MM.1S (cell line): ENCODE data around the gene RNF224.
A peak's percentile ranks its signal among the peaks of the same experiment; 100 is the strongest.

Experiments used
- DNase-seq: peaks from one replicate; pipeline ENCODE4 v3.0.0-alpha.2; 2015
- H2AFZ ChIP-seq: fragments of 300-600 bp; sonication (generic); 2 replicates; pipeline ENCODE4 v1.6.0; 2016; ENCODE audit warnings: antibody characterized with exemption, low read length
- H3F3A ChIP-seq: fragments of 300-600 bp; sonication (generic); 2 replicates; pipeline ENCODE4 v1.6.1; 2016; ENCODE audit warnings: mild to moderate bottlenecking, antibody characterized with exemption, low read length, moderate library complexity, mixed read lengths; ENCODE audit not compliant: insufficient read depth
- H3K27ac ChIP-seq: fragments of 300-600 bp; sonication (generic); 2 replicates; pipeline ENCODE4 v1.5.1; 2016; ENCODE audit warnings: mild to moderate bottlenecking, low read length
- H3K27me3 ChIP-seq: fragments of 300-600 bp; sonication (generic); replicated peaks from 2 replicates; pipeline ENCODE4 v1.6.0; 2016; ENCODE audit warnings: low read length; ENCODE audit not compliant: insufficient read depth
- H3K36me3 ChIP-seq: fragments of 300-600 bp; sonication (generic); replicated peaks from 2 replicates; pipeline ENCODE4 v1.6.1; 2016; ENCODE audit warnings: mild to moderate bottlenecking, low read length, mixed read lengths; ENCODE audit not compliant: insufficient read depth
- H3K4me1 ChIP-seq: fragments of 300-600 bp; sonication (generic); 2 replicates; pipeline ENCODE4 v1.6.1; 2016; ENCODE audit warnings: low read length, mixed read lengths
- H3K4me2 ChIP-seq: fragments of 300-600 bp; sonication (generic); 2 replicates; pipeline ENCODE4 v1.6.0; 2016; ENCODE audit warnings: low read depth, low read length
- H3K4me3 ChIP-seq: fragments of 300-600 bp; sonication (generic); 2 replicates; pipeline ENCODE4 v1.5.1; 2016; ENCODE audit warnings: low read length, mixed read lengths
- H3K79me2 ChIP-seq: fragments of 300-600 bp; sonication (generic); 2 replicates; pipeline ENCODE4 v1.6.1; 2016; ENCODE audit warnings: mixed run types, low read length, mixed read lengths
- H3K9ac ChIP-seq: fragments of 300-600 bp; sonication (generic); 2 replicates; pipeline ENCODE4 v1.6.1; 2016; ENCODE audit warnings: low read length, mixed read lengths
- H3K9me2 ChIP-seq: fragments of 300-600 bp; sonication (generic); replicated peaks from 2 replicates; pipeline ENCODE4 v1.6.1; 2016; ENCODE audit warnings: mild to moderate bottlenecking, low read length, mixed read lengths; ENCODE audit not compliant: insufficient read depth
- H3K9me3 ChIP-seq: fragments of 300-600 bp; sonication (generic); replicated peaks from 2 replicates; pipeline ENCODE4 v1.6.1; 2016; ENCODE audit warnings: mild to moderate bottlenecking, low read length, mixed read lengths; ENCODE audit not compliant: insufficient read depth
- H4K20me1 ChIP-seq: fragments of 300-600 bp; sonication (generic); 2 replicates; pipeline ENCODE4 v1.6.1; 2016; ENCODE audit warnings: mild to moderate bottlenecking, low read length, moderate library complexity, mixed read lengths; ENCODE audit not compliant: insufficient read depth
- CTCF ChIP-seq: fragments of 300-600 bp; sonication (generic); IDR thresholded peaks from 2 replicates; pipeline ENCODE4 v1.5.1; 2016; ENCODE audit warnings: antibody characterized with exemption, low read length, mixed read lengths
- EZH2 ChIP-seq: fragments of 300-600 bp; sonication (generic); optimal IDR thresholded peaks from 2 replicates; pipeline ENCODE3; 2017; ENCODE audit warnings: low read depth, mild to moderate bottlenecking, antibody characterized with exemption, low read length, mixed read lengths
- EZH2phosphoT487 ChIP-seq: fragments of 300-600 bp; sonication (generic); IDR thresholded peaks from 2 replicates; pipeline ENCODE4 v1.6.1; 2018; ENCODE audit warnings: antibody characterized with exemption, low read length

Gene RNF224

GRCh38 chr9:137222190-137223077 is 4.9 kb upstream of the RNF224 start, which contains the start of gene RNF208:
TSS of gene RNF208 (minus strand) at chr9:137222240. CDS start at chr9:137221212, 1,028 bp downstream.
- H3K27ac ChIP-seq, result peak within 1 kb of the TSS; percentile 32; the same call in 1 of the 2 replicates
- DNase-seq, result no peak
- H3K27me3 ChIP-seq, result no peaks in the 10 kb centered on the region; the same call in 1 of the 2 replicates
- H3K79me2 ChIP-seq, result no peaks in the 10 kb centered on the region
- TF ChIP-seq EZH2 (no peak), EZH2phosphoT487 (no peak), CTCF (no peak)
- H3K9ac ChIP-seq, result peak within 1 kb of the TSS; percentile 59; the same call in 1 of the 2 replicates
- H3K4me2 ChIP-seq, result peak within 1 kb of the TSS; percentile 97
- no peaks in the 10 kb centered on the region; the same call in 1 of the 2 replicates for H3F3A ChIP-seq
- H3K4me1 ChIP-seq, result peaks cover 9% of the 10 kb centered on the region; the same call in 1 of the 2 replicates
- H3K36me3 ChIP-seq, result no peaks in the 10 kb centered on the region
- H3K9me3 ChIP-seq, result no peaks in the 10 kb centered on the region
- no peaks in the 10 kb centered on the region for H3K9me2 ChIP-seq
- H4K20me1 ChIP-seq, result no peaks in the 10 kb centered on the region
- peak within 1 kb of the TSS; percentile 56 for H2AFZ ChIP-seq
- H3K4me3 ChIP-seq, result peak within 1 kb of the TSS; percentile 78

GRCh38 chr9:137223078-137223970 is 4.0 kb upstream of the RNF224 start:
- peak; percentile 99 for DNase-seq
- Histone ChIP-seq H3K9ac (peak overlapping the region; percentile 85), H3K4me1 (peaks cover 9% of the 10 kb centered on the region; the same call in 1 of the 2 replicates), H3F3A (no peaks in the 10 kb centered on the region; the same call in 1 of the 2 replicates), H3K4me3 (peak overlapping the region; percentile 78), H3K27ac (peak overlapping the region; percentile 32; the same call in 1 of the 2 replicates), H3K79me2 (no peaks in the 10 kb centered on the region), H3K9me2 (no peaks in the 10 kb centered on the region), H4K20me1 (no peaks in the 10 kb centered on the region), H3K27me3 (peaks cover 3% of the 10 kb centered on the region), H3K36me3 (no peaks in the 10 kb centered on the region), H2AFZ (peak overlapping the region; percentile 91), H3K9me3 (no peaks in the 10 kb centered on the region), H3K4me2 (peak overlapping the region; percentile 97)
- TF ChIP-seq EZH2 (no peak), EZH2phosphoT487 (no peak), CTCF (no peak)

DNA sequence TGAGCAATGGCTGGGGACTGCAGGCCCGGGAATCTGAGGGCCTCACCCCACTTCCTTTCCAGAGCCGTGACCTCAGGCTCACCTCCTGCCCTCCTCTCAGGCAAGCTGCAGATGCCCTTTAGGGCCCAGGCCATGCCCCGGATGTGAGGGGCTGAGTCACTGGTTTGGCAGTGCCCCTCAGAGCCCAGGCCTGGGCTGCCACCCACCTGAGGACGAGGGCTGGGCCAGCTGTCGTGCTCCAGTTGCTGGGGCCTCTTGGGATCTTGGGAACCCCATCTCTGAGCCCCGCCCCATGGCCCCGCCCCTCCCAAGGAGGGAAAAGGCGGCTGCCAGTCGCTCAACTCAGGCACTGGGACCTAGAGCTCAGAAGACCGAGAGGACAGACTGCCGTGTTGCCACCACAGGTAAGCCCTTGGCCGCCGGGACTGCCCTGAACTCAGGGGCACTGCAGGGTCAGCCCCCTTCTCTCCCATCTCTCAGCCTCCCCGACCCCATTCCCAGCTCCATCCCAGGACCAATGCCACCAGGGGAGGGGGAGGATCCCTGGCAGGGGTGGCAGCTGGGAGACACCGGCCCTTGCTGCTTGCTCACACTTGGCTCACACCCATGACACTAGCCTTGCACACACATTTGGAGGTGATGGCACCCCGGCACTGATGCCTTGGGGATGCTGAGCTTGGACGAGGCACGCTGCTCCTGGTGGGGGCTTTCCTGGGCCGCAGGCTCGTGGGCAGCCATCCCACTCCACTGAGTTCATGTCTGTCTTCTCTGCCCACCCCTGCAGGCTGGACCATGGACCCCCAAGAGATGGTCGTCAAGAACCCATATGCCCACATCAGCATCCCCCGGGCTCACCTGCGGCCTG is 2.2 kb upstream of the RNF224 start, which contains the start of gene CYSRT1:
CYSRT1 (plus strand) TSS at position 345 of the 865 bp plus-strand sequence; CDS start at position 793, 448 bp downstream.
- Histone ChIP-seq H3K9ac (peak within 1 kb of the TSS; percentile 85), H4K20me1 (no peaks in the 10 kb centered on the region), H3F3A (no peaks in the 10 kb centered on the region; the same call in 1 of the 2 replicates), H3K9me3 (no peaks in the 10 kb centered on the region), H2AFZ (peak within 1 kb of the TSS; percentile 91), H3K27me3 (peaks cover 21% of the 10 kb centered on the region), H3K4me3 (peak within 1 kb of the TSS; percentile 78), H3K79me2 (no peaks in the 10 kb centered on the region), H3K27ac (no peak within 1 kb of the TSS), H3K36me3 (no peaks in the 10 kb centered on the region), H3K9me2 (no peaks in the 10 kb centered on the region), H3K4me2 (peak within 1 kb of the TSS; percentile 77), H3K4me1 (peaks cover 9% of the 10 kb centered on the region; the same call in 1 of the 2 replicates)
- no peak for DNase-seq
- TF ChIP-seq EZH2phosphoT487 (no peak), EZH2 (no peak), CTCF (no peak)
